Stimulated activated CD4-positive, alpha-beta T cell treated with anti-CD3 and anti-CD28 coated beads, Interleukin-15, amount 100 ng/mL, for 48 hours (primary cell): ENCODE data around the gene MTHFSD.

ENCODE experiments used
- DNase-seq, 2 donors: peaks; one replicate each; pipeline ENCODE4 v3.0.0-alpha.2; 2020; ENCODE audit warnings: low read depth in 2 of 2

The MTHFSD gene

GRCh38 chr16:86514481-86515376 lies 40.3 kb downstream of the MTHFSD start:
- DNase-seq = no peak

- DNase-seq = no peak
Measured at GRCh38 chr16:86513471-86514277, 41.4 kb downstream of the MTHFSD start.

DNA sequence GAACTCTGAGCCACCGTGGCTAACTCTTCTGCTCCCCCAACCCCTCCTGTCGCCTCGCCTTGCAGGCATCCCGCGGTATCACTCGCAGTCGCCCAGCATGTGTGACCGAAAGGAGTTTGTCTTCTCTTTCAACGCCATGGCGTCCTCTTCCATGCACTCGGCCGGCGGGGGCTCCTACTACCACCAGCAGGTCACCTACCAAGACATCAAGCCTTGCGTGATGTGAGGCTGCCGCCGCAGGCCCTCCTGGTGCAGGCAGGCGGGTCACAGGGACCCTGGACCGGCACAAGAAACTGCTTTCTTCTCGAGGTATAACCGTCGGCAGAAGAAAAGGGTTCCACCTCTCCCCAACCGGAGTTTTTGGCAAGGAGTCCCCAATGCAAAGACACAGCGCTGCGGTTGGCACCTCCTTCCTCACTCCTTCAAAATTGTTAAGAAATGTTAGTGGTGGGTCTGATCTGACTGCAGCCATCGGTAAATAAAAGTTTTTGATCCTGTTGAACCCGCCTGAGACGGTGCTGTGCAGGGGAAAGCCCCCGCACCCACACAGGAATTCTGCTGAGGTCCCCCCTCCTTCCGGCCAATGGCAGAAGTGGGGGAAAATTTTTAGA lies 42.1 kb downstream of the MTHFSD start:
- no peak for DNase-seq

DNA sequence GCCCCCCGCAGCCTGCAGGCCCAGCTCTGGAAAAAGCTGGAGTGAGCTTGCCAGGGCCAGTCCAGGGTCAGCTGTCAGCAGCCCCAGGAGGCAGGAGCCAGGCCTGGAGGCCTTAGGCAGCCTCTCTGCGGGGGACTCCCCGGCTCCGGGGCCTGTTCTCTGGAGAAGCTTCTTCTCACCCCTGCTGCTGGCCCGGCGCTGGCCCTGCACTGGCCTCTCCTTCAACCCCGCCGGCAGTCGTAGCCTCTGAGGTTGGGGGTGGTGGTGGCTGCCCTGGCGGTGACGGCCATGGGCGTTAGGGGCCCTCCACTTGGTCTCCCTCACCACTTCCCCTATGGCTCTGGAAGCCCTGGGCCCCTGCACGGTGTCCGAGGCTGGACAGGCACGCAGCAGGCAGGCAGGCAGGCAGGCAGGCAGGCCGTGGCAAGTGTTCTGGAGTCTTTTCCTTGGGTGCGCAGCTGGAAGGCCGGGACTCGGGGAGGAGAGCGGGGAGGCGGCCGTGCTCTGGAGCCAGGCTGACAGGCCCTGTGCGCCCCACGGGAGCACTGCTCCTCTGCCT lies 42.7 kb downstream of the MTHFSD start:
- no peak for DNase-seq

- no peak for DNase-seq
Measured at GRCh38 chr16:86511317-86512161, 43.5 kb downstream of the MTHFSD start.

DNA sequence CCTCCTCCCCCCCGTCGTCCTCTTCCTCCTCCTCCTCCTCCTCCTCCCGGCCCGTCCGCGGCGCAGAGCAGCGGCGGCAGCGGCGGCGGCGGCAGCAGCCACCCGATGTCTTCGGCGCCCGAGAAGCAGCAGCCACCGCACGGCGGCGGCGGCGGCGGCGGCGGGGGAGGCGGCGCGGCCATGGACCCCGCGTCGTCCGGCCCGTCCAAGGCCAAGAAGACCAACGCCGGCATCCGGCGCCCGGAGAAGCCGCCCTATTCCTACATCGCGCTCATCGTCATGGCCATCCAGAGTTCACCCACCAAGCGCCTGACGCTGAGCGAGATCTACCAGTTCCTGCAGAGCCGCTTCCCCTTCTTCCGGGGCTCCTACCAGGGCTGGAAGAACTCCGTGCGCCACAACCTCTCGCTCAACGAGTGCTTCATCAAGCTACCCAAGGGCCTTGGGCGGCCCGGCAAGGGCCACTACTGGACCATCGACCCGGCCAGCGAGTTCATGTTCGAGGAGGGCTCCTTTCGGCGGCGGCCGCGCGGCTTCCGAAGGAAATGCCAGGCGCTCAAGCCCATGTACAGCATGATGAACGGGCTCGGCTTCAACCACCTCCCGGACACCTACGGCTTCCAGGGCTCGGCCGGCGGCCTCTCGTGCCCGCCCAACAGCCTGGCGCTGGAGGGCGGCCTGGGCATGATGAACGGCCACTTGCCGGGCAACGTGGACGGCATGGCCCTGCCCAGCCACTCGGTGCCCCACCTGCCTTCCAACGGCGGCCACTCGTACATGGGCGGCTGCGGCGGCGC lies 44.4 kb downstream of the MTHFSD start, which contains the start of gene FOXF1:
Gene FOXF1 (plus strand): TSS at position 63 of the 797 bp plus-strand sequence. CDS start 43 bp downstream, at position 106.
- no peak for DNase-seq

GRCh38 chr16:86509759-86510464 lies 45.1 kb downstream of the MTHFSD start:
- no peak for DNase-seq

DNA sequence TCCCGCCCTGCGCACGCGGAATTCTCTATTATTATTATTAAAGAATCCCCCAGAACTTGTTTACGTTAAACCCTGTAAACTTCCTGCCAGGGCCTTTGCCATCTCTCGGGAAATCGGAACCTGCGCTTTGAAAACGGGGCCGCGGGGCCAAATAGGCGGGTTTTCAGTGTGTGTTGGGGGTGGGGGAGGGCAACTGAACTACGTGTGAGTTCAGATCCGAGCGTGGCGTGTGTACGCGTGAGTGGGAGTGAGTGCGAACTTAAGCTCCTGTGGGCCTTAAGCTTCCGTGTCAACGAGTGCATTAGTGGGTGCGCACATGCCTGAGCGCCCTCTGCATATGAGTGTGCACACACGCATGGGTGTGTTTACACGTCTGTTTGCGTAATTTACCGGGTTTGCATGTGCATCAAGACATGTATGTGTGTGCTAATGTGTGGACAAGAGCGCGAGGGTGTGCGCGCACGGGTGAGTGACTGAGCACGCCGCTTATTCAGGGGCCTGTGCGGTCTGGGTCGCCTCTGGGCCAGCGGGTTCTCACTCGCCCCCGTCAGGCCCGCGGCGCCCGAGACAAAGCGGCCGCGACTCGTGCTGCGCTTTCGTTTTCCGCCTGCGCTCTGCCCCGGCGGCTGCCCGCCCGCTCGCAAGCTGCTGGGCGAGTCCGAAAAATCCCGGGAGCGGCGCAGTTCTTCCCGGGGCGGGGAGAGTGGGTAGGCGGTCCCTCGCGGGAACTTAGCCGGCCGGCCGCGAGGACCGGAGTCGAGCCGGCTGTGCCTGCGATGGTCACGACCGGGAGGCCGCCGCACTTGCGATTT lies 45.9 kb downstream of the MTHFSD start:
- DNase-seq = no peak

DNA sequence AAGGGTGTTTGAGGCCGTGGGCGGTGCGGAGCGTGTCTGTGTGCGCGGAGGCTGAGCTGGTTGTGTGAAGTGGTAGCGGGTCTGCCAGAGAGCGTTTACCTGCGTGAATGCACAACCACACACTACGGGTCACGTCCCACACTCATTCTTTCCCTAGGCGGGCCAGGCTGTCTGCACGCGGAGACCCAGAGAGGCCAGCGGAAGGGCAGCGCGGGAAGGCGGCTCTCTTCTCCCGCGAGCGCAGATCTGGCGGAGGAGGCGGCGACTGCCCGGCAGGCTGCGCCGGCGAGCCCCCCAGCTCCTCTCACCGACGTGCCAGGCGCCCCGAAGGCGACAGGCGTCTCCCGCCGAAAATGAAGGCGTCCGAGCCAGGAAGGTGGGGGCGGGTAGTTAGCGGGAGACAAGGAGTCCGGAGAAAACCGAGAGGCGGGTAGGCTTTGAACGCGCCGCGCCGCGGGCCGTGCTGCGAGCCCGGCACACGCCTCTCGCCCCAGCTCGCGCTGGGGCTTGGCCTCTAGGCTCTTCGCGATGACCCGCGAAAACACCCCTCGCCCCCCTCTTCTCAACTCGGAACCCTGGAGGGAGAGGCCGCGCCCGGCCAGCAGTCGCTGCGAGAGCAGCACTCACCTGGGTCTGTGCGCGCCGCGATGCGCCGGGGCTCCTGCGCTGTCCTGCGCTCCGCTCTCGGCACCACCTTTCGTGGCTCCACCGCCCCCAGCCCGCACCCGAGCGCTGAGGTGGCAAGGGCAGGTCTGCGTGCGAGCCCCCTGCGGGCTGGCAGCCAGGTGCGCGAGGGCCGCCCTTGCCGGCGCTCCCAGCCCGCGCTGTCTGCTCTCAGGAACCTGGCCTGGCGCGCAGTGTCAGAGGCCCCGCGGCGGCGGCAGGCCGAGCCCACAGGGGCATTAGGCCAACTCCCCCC lies 46.7 kb downstream of the MTHFSD start:
- no peak for DNase-seq

DNA sequence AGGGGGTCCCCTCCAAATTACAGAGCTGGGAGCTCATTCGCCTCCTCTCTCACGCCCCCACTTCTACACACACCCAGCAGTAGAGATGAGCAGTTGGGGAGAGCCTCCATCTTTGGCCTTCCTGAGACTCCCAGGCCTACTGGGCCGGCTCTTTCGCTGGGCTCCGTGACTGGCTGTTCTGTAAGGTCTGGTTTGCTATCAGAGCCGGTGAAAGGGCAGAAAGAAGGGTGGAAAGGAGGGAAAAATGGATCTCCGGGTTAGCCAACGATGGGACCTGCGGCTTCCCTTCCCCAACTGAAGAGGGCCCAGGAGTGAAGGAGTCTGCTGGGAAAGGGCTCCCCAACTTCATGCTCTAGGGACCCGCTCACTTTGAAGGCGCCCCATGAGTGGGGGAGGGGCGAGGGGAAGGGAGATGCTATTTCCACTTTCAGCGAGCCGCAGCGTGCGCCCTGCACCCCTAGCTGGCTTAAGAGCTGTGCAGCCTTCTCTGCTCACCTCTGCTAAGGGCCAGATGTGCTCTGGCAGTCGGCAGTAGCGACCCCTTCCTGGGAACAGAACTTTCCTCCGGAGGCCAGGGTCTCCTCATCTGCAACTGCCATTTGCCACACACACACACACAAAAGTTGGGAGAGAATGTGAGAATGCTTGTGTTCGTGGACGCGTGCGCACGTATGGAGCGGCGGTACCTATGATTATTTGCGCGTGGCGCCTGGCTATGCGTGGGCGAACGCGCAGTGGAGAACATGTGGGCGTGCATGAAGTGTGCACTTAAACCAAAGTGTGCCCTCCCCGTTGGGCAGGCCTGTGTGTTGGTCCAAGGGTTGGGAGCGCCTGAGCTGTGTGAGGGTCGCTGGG lies 47.6 kb downstream of the MTHFSD start:
- no peak for DNase-seq

DNA sequence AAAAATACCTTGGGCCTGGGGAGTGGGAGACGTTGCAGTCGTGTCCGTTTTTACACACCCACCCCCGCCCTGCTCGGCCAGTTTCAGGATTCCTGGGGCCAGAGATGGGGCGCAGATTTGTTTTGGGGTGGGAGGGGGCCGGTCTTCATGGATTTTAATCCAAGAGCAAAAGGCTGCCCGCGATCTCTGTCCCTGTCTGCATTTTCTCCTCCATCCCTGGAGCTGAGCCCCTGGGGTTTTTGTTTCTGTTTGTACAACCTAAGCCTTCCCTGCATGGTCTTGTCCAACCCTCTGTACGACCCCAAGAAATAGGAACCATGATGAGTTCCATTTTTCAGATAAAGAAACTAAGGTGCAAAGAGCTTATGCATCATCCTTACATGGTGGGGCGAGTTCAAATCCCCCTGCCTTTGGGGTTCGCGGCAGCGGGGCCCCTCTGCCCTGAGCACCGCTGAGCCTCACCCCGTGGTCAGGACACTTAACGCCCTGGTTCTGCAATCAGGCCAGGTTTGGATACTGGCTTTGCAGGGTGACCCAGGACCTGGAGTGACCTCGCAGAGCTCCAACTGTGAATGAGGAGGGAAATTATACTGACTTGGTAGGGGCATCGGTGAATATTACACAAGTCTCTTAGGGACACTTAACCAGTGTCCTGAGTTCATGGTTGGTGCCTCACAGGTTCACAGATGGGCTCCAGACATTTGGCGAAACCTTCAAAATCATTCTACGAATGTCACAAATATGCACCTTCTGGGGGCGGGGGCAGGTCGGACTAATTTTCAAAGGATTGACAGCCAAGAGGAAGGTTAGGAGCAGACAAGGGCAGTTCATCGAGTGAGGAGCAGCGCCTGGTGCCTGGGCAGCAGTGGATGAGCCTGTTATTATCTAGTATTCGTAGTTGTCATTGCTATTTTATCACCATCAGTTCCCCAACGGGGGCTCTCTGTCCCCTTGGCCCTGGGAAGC lies 48.9 kb downstream of the MTHFSD start:
- DNase-seq = no peak

- DNase-seq = no peak
Measured at GRCh38 chr16:86505185-86505898, 49.7 kb downstream of the MTHFSD start.

GRCh38 chr16:86504315-86505184 lies 50.5 kb downstream of the MTHFSD start:
- DNase-seq = no peak

GRCh38 chr16:86503830-86504229 lies 51.2 kb downstream of the MTHFSD start:
- no peak for DNase-seq
